ENCODE data around the gene PARP11.

- TF ChIP-seq GABPA (IDR thresholded peaks at IDR 0.05 in 1 of 2, conservative IDR thresholded peaks at IDR 0.05 in 1 of 2) (no peak), CTCF (IDR thresholded peaks at IDR 0.05; ENCODE audit: low read depth, low read length, missing input control) (no peak)
Measured at GRCh38 chr12:3768911-3769447, 104.2 kb downstream of the PARP11 start.

Measured in liver (tissue), 3 donors.